Caco-2 (cell line): ENCODE data around the gene PALM. TPM values are rescaled to one million over a fixed set of nuclear protein-coding genes. Genes with fewer than 3 reads are reported as not detected.

Experiments
- BruUV-seq: library from RNA; stranded (reverse); fragments of 400-500 nt; replicated peaks from 2 replicates; lab custom pipeline; 2021; lab: Mats Ljungman, UMichigan
- CTCF ChIA-PET: fragments of 300-600 bp; sonication (Branson Sonifier 250); formaldehyde crosslinking; loops from one replicate; lab custom pipeline; 2022; ENCODE audit warnings: antibody characterized with exemption; lab: Charles Lee
- POLR2A ChIA-PET: fragments of 300-600 bp; sonication (Branson Sonifier 250); formaldehyde crosslinking; loops from one replicate; lab custom pipeline; 2022; ENCODE audit warnings: antibody characterized with exemption; lab: Charles Lee
- DNase-seq, 2 experiments: peaks; one replicate each; pipeline versions ENCODE4 v3.0.0 to v3.0.0-alpha.2; 2020 to 2022
- H3K27me3 ChIP-seq: replicated peaks from 2 replicates; pipeline ENCODE4 v1.6.0; 2011; ENCODE audit warnings: low read length; ENCODE audit not compliant: control insufficient read depth, insufficient read depth
- H3K36me3 ChIP-seq: 2 replicates; pipeline ENCODE4 v1.5.1; 2011; ENCODE audit warnings: low read length; ENCODE audit not compliant: control insufficient read depth, insufficient read depth
- H3K4me1 ChIP-seq: fragments of 250-450 bp; sonication (Bioruptor Pico); 2 replicates; pipeline ENCODE4 v1.5.1; 2020; ENCODE audit warnings: mild to moderate bottlenecking
- H3K4me3 ChIP-seq: 2 replicates; pipeline ENCODE4 v1.5.1; 2011; ENCODE audit warnings: low read depth, mild to moderate bottlenecking, control low read depth, low read length
- H3K9me3 ChIP-seq: fragments of 250-450 bp; sonication (Bioruptor Pico); 2 replicates; pipeline ENCODE4 v1.5.1; 2020; ENCODE audit warnings: mild to moderate bottlenecking, moderate library complexity
- H3K27ac Mint-ChIP-seq: one replicate; pipeline ENCODE4 v1.8.0; 2022; ENCODE audit warnings: mixed read lengths; ENCODE audit not compliant: unreplicated experiment
- H3K27me3 Mint-ChIP-seq: one replicate; pipeline ENCODE4 v1.8.0; 2022; ENCODE audit warnings: mixed read lengths; ENCODE audit not compliant: insufficient read depth, unreplicated experiment
- H3K36me3 Mint-ChIP-seq: one replicate; pipeline ENCODE4 v1.8.0; 2022; ENCODE audit warnings: mild to moderate bottlenecking, mixed read lengths; ENCODE audit not compliant: insufficient read depth, unreplicated experiment
- H3K4me1 Mint-ChIP-seq: one replicate; pipeline ENCODE4 v1.8.0; 2022; ENCODE audit warnings: low read depth, mixed read lengths; ENCODE audit not compliant: unreplicated experiment
- H3K4me3 Mint-ChIP-seq: one replicate; pipeline ENCODE4 v1.8.0; 2022; ENCODE audit warnings: mild to moderate bottlenecking, moderate library complexity, mixed read lengths; ENCODE audit not compliant: unreplicated experiment
- H3K9me3 Mint-ChIP-seq: one replicate; pipeline ENCODE4 v1.8.0; 2022; ENCODE audit warnings: mixed read lengths; ENCODE audit not compliant: unreplicated experiment
- intact Hi-C: fragments of 100-400 bp; cut with micrococcal nuclease; formaldehyde crosslinking; loops from one replicate; pipeline ENCODE4 v1.10.0; 2022; ENCODE audit not compliant: unreplicated experiment
- total RNA-seq: library from RNA; stranded (reverse); gene quantifications from 2 replicates; pipeline ENCODE4 v1.2.3, GENCODE V29; 2022
- TF ChIP-seq, protein P1 (sequence below), 2 experiments: fragments of 200-600 bp in 1 of 2; IDR thresholded peaks; 1 replicate in 1 of 2; 2 replicates in 1 of 2; pipeline versions ENCODE4 v1.5.1 to v1.8.0; 2011 to 2022; ENCODE audit warnings: antibody characterized with exemption in 1 of 2, control low read depth in 1 of 2, inconsistent platforms in 1 of 2, low read depth in 1 of 2, low read length in 1 of 2, mild to moderate bottlenecking in 1 of 2, moderate library complexity in 1 of 2; ENCODE audit not compliant: insufficient read depth in 1 of 2, severe bottlenecking in 1 of 2, unreplicated experiment in 1 of 2

PALM gene
- total RNA-seq, 1 experiment from 2014 or later = 16.1 TPM

GRCh38 chr19:772063-772462, 63.3 kb downstream of the PALM start:
- Mint-ChIP-seq H3K27ac (no peak overlapping the region), H3K4me3 (no peak overlapping the region), H3K27me3 (no peaks in the 10 kb centered on the region), H3K9me3 (no peaks in the 10 kb centered on the region), H3K36me3 (peaks cover 12% of the 10 kb centered on the region), H3K4me1 (no peaks in the 10 kb centered on the region)
- intact Hi-C loops = loop anchor here (5.0 to 10.0 kb wide), 2 partner anchors 93 to 210 kb away; partner anchors contain the start of gene WDR18
- no peaks in the 10 kb centered on the region for H3K27me3 ChIP-seq
- H3K36me3 ChIP-seq = no peaks in the 10 kb centered on the region
- CTCF ChIA-PET = no interaction called here
- POLR2A ChIA-PET = interaction anchor here (0.7 kb wide), 1 partner anchor 9 kb away, joined by 6 read pairs; no protein-coding TSS in a partner anchor
- BruUV-seq = no TSS peak
- no peaks in the 10 kb centered on the region for H3K4me1 ChIP-seq
- no peak for DNase-seq
- no peaks in the 10 kb centered on the region for H3K9me3 ChIP-seq
- TF ChIP-seq, protein P1, sequence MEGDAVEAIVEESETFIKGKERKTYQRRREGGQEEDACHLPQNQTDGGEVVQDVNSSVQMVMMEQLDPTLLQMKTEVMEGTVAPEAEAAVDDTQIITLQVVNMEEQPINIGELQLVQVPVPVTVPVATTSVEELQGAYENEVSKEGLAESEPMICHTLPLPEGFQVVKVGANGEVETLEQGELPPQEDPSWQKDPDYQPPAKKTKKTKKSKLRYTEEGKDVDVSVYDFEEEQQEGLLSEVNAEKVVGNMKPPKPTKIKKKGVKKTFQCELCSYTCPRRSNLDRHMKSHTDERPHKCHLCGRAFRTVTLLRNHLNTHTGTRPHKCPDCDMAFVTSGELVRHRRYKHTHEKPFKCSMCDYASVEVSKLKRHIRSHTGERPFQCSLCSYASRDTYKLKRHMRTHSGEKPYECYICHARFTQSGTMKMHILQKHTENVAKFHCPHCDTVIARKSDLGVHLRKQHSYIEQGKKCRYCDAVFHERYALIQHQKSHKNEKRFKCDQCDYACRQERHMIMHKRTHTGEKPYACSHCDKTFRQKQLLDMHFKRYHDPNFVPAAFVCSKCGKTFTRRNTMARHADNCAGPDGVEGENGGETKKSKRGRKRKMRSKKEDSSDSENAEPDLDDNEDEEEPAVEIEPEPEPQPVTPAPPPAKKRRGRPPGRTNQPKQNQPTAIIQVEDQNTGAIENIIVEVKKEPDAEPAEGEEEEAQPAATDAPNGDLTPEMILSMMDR (IDR thresholded peaks at IDR 0.05; ENCODE audit: insufficient read depth in 1 of 2, low read depth in 1 of 2, low read length in 1 of 2, severe bottlenecking in 1 of 2, unreplicated experiment in 1 of 2) = no peak
- no peak overlapping the region for H3K4me3 ChIP-seq

- H3K4me1 ChIP-seq = no peaks in the 10 kb centered on the region
- Mint-ChIP-seq H3K4me3 (no peak overlapping the region), H3K27me3 (no peaks in the 10 kb centered on the region), H3K27ac (no peak overlapping the region), H3K9me3 (no peaks in the 10 kb centered on the region), H3K4me1 (no peaks in the 10 kb centered on the region), H3K36me3 (peaks cover 12% of the 10 kb centered on the region)
- intact Hi-C loops = loop anchor here (5.0 to 10.0 kb wide), 2 partner anchors 92 to 209 kb away; partner anchors contain the start of gene WDR18
- POLR2A ChIA-PET = no interaction called here
- no TSS peak for BruUV-seq
- no peaks in the 10 kb centered on the region for H3K9me3 ChIP-seq
- peak in 1 of 2 experiments; percentile 44 for DNase-seq
- CTCF ChIA-PET = no interaction called here
- TF ChIP-seq, protein P1 (IDR thresholded peaks at IDR 0.05; ENCODE audit: insufficient read depth in 1 of 2, low read depth in 1 of 2, low read length in 1 of 2, severe bottlenecking in 1 of 2, unreplicated experiment in 1 of 2) = no peak
- H3K27me3 ChIP-seq = no peaks in the 10 kb centered on the region
- no peak overlapping the region for H3K4me3 ChIP-seq
- H3K36me3 ChIP-seq = no peaks in the 10 kb centered on the region
Observed at GRCh38 chr19:772730-773436, 64.1 kb downstream of the PALM start.

GRCh38 chr19:776549-776948, 67.8 kb downstream of the PALM start:
- no peak overlapping the region for H3K4me3 ChIP-seq
- no peak for DNase-seq
- CTCF ChIA-PET = no interaction called here
- peaks cover 6% of the 10 kb centered on the region for H3K4me1 Mint-ChIP-seq
- H3K4me3 Mint-ChIP-seq = no peak overlapping the region
- no peaks in the 10 kb centered on the region for H3K27me3 ChIP-seq
- H3K36me3 Mint-ChIP-seq = peaks cover 18% of the 10 kb centered on the region
- no peaks in the 10 kb centered on the region for H3K36me3 ChIP-seq
- no peaks in the 10 kb centered on the region for H3K27me3 Mint-ChIP-seq
- BruUV-seq = no TSS peak
- TF ChIP-seq, protein P1 (IDR thresholded peaks at IDR 0.05; ENCODE audit: insufficient read depth in 1 of 2, low read depth in 1 of 2, low read length in 1 of 2, severe bottlenecking in 1 of 2, unreplicated experiment in 1 of 2) = no peak
- intact Hi-C loops = loop anchor here (10.0 kb wide), 1 partner anchor 88 kb away; no protein-coding TSS in a partner anchor
- POLR2A ChIA-PET = no interaction called here
- H3K9me3 ChIP-seq = no peaks in the 10 kb centered on the region
- no peak overlapping the region for H3K27ac Mint-ChIP-seq
- no peaks in the 10 kb centered on the region for H3K9me3 Mint-ChIP-seq
- H3K4me1 ChIP-seq = peaks cover 12% of the 10 kb centered on the region
